H1 (cell line): ENCODE results near the gene KRT76. TPM values are rescaled to one million over a fixed set of nuclear protein-coding genes. Genes with fewer than 3 reads are reported as not detected.

Experiments
- CEBPB ChIP-seq: IDR thresholded peaks from 2 replicates; pipeline ENCODE4 v1.6.1; 2012; ENCODE audit warnings: low read depth, low read length
- CTBP2 ChIP-seq: IDR thresholded peaks from 2 replicates; pipeline ENCODE4 v1.7.0; 2011; ENCODE audit warnings: borderline replicate concordance, mild to moderate bottlenecking, moderate library complexity, mixed read lengths, low read length; ENCODE audit not compliant: insufficient read depth, insufficient read length
- GTF2F1 ChIP-seq: IDR thresholded peaks from 2 replicates; pipeline ENCODE4 v1.6.1; 2012; ENCODE audit warnings: low read depth, low read length, improper control_type of control experiment, borderline replicate concordance
- POLR2AphosphoS5 ChIP-seq: IDR thresholded peaks from 2 replicates; pipeline ENCODE4 v1.6.1; 2011; ENCODE audit warnings: low read depth, low read length
- SRF ChIP-seq: IDR thresholded peaks from 2 replicates; pipeline ENCODE4 v1.6.1; 2011; ENCODE audit warnings: mild to moderate bottlenecking, low read depth, low read length, moderate library complexity
- polyA plus RNA-seq, 7 experiments: library from polyadenylated mRNA; depleted of rRNA in 3 of 7; stranded (reverse) in 5 of 7; unstranded in 2 of 7; fragments of >200 nt in 5 of 7; fragments of 200-250 nt in 2 of 7; gene quantifications; 1 replicate in 5 of 7; 2 replicates in 1 of 7; 4 replicates in 1 of 7; pipeline versions ENCODE4 v1.2.1 to v1.2.3, GENCODE V29; 2011 to 2013; ENCODE audit warnings: missing spikeins in 2 of 7, mixed read lengths in 2 of 7
- total RNA-seq: library from RNA; stranded (reverse); fragmentation: NEBNext Ultra II Directional; extraction: Animal tissue kit (Norgen Biotek cat#: 25700); gene quantifications from 2 replicates; pipeline ENCODE4 v1.2.1, GENCODE V29; 2021

The KRT76 gene
- total and polyA plus RNA-seq, 2 of the 8 experiments (the other 6 are each of a cell fraction or from before 2014, with no cell fraction given), result not detected

GRCh38 chr12:52817003-52817698, 40.0 kb upstream of the KRT76 start (continued):
- TF ChIP-seq CTBP2 (no peak), POLR2AphosphoS5 (no peak), GTF2F1 (no peak), CEBPB (no peak), SRF (no peak)
